ENCODE results near the gene PCDHB11.

DNA sequence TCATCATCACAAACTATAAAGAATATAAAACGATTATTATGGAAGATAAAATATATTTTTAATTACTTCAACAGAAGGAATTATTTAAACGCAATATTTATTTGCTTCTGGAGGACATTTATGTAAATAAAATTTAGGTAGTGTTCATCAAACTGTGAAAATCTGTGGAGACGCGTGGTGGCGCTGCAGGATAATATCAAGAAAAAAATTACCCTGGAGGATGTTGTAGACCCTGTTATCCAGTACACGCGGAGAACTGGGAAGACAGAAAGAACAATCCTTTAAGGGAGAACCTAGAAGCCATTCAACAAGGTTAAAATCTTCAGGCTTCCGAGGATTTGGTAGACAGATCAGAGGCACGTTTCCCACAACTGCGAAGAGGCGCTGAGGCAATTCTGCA lies 9.1 kb downstream of the PCDHB11 start, which contains the start of gene PCDHB12:
- TF ChIP-seq, protein P1, sequence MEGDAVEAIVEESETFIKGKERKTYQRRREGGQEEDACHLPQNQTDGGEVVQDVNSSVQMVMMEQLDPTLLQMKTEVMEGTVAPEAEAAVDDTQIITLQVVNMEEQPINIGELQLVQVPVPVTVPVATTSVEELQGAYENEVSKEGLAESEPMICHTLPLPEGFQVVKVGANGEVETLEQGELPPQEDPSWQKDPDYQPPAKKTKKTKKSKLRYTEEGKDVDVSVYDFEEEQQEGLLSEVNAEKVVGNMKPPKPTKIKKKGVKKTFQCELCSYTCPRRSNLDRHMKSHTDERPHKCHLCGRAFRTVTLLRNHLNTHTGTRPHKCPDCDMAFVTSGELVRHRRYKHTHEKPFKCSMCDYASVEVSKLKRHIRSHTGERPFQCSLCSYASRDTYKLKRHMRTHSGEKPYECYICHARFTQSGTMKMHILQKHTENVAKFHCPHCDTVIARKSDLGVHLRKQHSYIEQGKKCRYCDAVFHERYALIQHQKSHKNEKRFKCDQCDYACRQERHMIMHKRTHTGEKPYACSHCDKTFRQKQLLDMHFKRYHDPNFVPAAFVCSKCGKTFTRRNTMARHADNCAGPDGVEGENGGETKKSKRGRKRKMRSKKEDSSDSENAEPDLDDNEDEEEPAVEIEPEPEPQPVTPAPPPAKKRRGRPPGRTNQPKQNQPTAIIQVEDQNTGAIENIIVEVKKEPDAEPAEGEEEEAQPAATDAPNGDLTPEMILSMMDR (IDR thresholded peaks at IDR 0.05) = no peak
- no peak for TF ChIP-seq POLR2AphosphoS5 (IDR thresholded peaks at IDR 0.05)
- TF ChIP-seq EP300 (IDR thresholded peaks at IDR 0.05) = no peak

Measured in upper lobe of left lung (tissue), 4 donors.